SK-N-SH (cell line): ENCODE measurements around the gene CCDC27. TPM values are rescaled to one million over a fixed set of nuclear protein-coding genes. Genes with fewer than 3 reads are reported as not detected.

Source experiments
- CTCF ChIA-PET: fragments of 300-600, 350-600 bp; formaldehyde crosslinking; extraction: SDS; loops from one replicate; lab custom pipeline; 2021; lab: Yijun Ruan, JAX
- POLR2A ChIA-PET: fragments of 350-600 bp; sonication (Branson Sonifier 250); formaldehyde crosslinking; extraction: SDS; loops from one replicate; lab custom pipeline; 2020; ENCODE audit warnings: antibody characterized with exemption, inconsistent platforms; lab: Yijun Ruan, JAX
- DNase-seq: peaks from one replicate; pipeline ENCODE4 v3.0.0; 2012
- H2AFZ ChIP-seq: fragments of 200-600 bp; sonication (generic); 2 replicates; pipeline ENCODE4 v1.8.1; 2016; ENCODE audit warnings: antibody characterized with exemption, mild to moderate bottlenecking, low read depth
- H3F3A ChIP-seq: fragments of 200-600 bp; sonication (generic); replicated peaks from 2 replicates; pipeline ENCODE3; 2016; ENCODE audit warnings: antibody characterized with exemption, mild to moderate bottlenecking; ENCODE audit not compliant: insufficient read depth
- H3K27ac ChIP-seq, 2 experiments: fragments of 200-500 bp in 1 of 2; fragments of 200-600 bp in 1 of 2; sonication (Bioruptor generic) in 1 of 2; sonication (generic), shearing (Covaris generic) in 1 of 2; 2 replicates each; pipeline versions ENCODE4 v1.5.1 to v1.6.1; 2014 to 2016; ENCODE audit warnings: low read depth in 2 of 2, inconsistent platforms in 1 of 2, low read length in 1 of 2, mild to moderate bottlenecking in 1 of 2, mixed read lengths in 1 of 2
- H3K27me3 ChIP-seq: fragments of 200-600 bp; sonication (generic), shearing (Covaris generic); 2 replicates; pipeline ENCODE4 v1.6.1; 2016; ENCODE audit warnings: mixed run types; ENCODE audit not compliant: insufficient read depth
- H3K36me3 ChIP-seq, 2 experiments: fragments of 200-500 bp in 1 of 2; fragments of 200-600 bp in 1 of 2; sonication (Bioruptor generic) in 1 of 2; sonication (generic) in 1 of 2; replicated peaks in 1 of 2; 2 replicates each; pipeline versions ENCODE3 to v1.5.1; 2014 to 2016; ENCODE audit warnings: low read length in 1 of 2, mild to moderate bottlenecking in 1 of 2; ENCODE audit not compliant: insufficient read depth in 2 of 2, control insufficient read depth in 1 of 2
- H3K4me1 ChIP-seq, 2 experiments: fragments of 200-500 bp in 1 of 2; fragments of 200-600 bp in 1 of 2; sonication (Bioruptor generic) in 1 of 2; sonication (generic), shearing (Covaris generic) in 1 of 2; 2 replicates each; pipeline versions ENCODE4 v1.5.1 to v1.6.1; 2014 to 2016; ENCODE audit warnings: low read depth in 1 of 2, low read length in 1 of 2, mixed run types in 1 of 2; ENCODE audit not compliant: insufficient read depth in 2 of 2, control insufficient read depth in 1 of 2
- H3K4me2 ChIP-seq: fragments of 200-600 bp; sonication (generic), shearing (Covaris generic); 2 replicates; pipeline ENCODE4 v1.6.1; 2017; ENCODE audit warnings: mixed run types
- H3K4me3 ChIP-seq, 2 experiments: fragments of 200-500 bp in 1 of 2; fragments of 200-600 bp in 1 of 2; sonication (Bioruptor generic) in 1 of 2; sonication (generic), shearing (Covaris generic) in 1 of 2; 2 replicates each; pipeline versions ENCODE4 v1.5.1 to v1.8.1; 2014 to 2016; ENCODE audit warnings: low read depth in 2 of 2, inconsistent platforms in 1 of 2, low read length in 1 of 2, mild to moderate bottlenecking in 1 of 2, mixed read lengths in 1 of 2, moderate library complexity in 1 of 2
- H3K79me2 ChIP-seq: fragments of 200-600 bp; sonication (generic); 2 replicates; pipeline ENCODE4 v1.8.1; 2017; ENCODE audit warnings: mild to moderate bottlenecking; ENCODE audit not compliant: insufficient read depth
- H3K9ac ChIP-seq: fragments of 200-600 bp; sonication (generic); 2 replicates; pipeline ENCODE4 v1.6.1; 2017; ENCODE audit warnings: mixed run types
- H3K9me2 ChIP-seq: fragments of 200-600 bp; sonication (generic); 2 replicates; pipeline ENCODE4 v1.6.1; 2017; ENCODE audit warnings: mixed run types
- H3K9me3 ChIP-seq: fragments of 200-600 bp; sonication (generic); 2 replicates; pipeline ENCODE4 v1.6.1; 2017; ENCODE audit warnings: mixed run types, mild to moderate bottlenecking, moderate library complexity
- H4K20me1 ChIP-seq: fragments of 200-600 bp; sonication (generic); 2 replicates; pipeline ENCODE4 v1.6.1; 2017; ENCODE audit warnings: mild to moderate bottlenecking, mixed run types; ENCODE audit not compliant: insufficient read depth
- CTCF ChIP-seq: fragments of 200-600 bp; sonication (generic); IDR thresholded peaks from 2 replicates; pipeline ENCODE4 v1.6.1; 2017; ENCODE audit warnings: antibody characterized with exemption, mild to moderate bottlenecking, moderate library complexity
- EP300 ChIP-seq, 2 experiments: IDR thresholded peaks; 2 replicates each; pipeline versions ENCODE4 v1.4.0 to v1.6.1; 2012; ENCODE audit warnings: borderline replicate concordance in 1 of 2, low read depth in 1 of 2, low read length in 1 of 2
- GATA2 ChIP-seq: sonication (generic); formaldehyde crosslinking; IDR thresholded peaks from 2 replicates; pipeline ENCODE4 v1.5.0; 2020; ENCODE audit warnings: mild to moderate bottlenecking, missing genetic modification reagents
- IRF3 ChIP-seq: fragments of 150-350 bp; IDR thresholded peaks from 2 replicates; pipeline ENCODE4 v1.6.1; 2016; ENCODE audit warnings: mild to moderate bottlenecking, low read depth, low read length
- MAX ChIP-seq: IDR thresholded peaks from 2 replicates; pipeline ENCODE4 v1.4.0; 2012; ENCODE audit warnings: low read depth
- MXI1 ChIP-seq: IDR thresholded peaks from 2 replicates; pipeline ENCODE4 v1.6.1; 2012; ENCODE audit warnings: mild to moderate bottlenecking, low read depth, low read length, improper control_type of control experiment
- NFIC ChIP-seq: IDR thresholded peaks from 2 replicates; pipeline ENCODE4 v1.4.0; 2012; ENCODE audit warnings: borderline replicate concordance
- POLR2AphosphoS5 ChIP-seq: IDR thresholded peaks from 2 replicates; pipeline ENCODE4 v1.6.1; 2012; ENCODE audit warnings: low read depth, low read length
- REST ChIP-seq: IDR thresholded peaks from 2 replicates; pipeline ENCODE4 v1.6.1; 2012; ENCODE audit warnings: mild to moderate bottlenecking, low read depth, low read length, moderate library complexity
- RFX5 ChIP-seq: IDR thresholded peaks from 2 replicates; pipeline ENCODE4 v1.6.1; 2012; ENCODE audit warnings: mild to moderate bottlenecking, improper control_type of control experiment, low read length
- RXRA ChIP-seq: IDR thresholded peaks from 2 replicates; pipeline ENCODE4 v1.4.0; 2012; ENCODE audit warnings: low read depth, mild to moderate bottlenecking, borderline replicate concordance
- TCF12 ChIP-seq: IDR thresholded peaks from 2 replicates; pipeline ENCODE4 v1.4.0; 2012
- TEAD4 ChIP-seq: IDR thresholded peaks from 2 replicates; pipeline ENCODE4 v1.4.0; 2012; ENCODE audit warnings: mild to moderate bottlenecking, borderline replicate concordance; ENCODE audit not compliant: insufficient read depth
- USF1 ChIP-seq: IDR thresholded peaks from 2 replicates; pipeline ENCODE4 v1.4.0; 2012; ENCODE audit warnings: low read depth, borderline replicate concordance
- USF2 ChIP-seq: fragments of 150-350 bp; IDR thresholded peaks from 2 replicates; pipeline ENCODE4 v1.6.1; 2017; ENCODE audit warnings: antibody characterized with exemption, low read length, low read depth, borderline replicate concordance
- YY1 ChIP-seq: IDR thresholded peaks from 2 replicates; pipeline ENCODE4 v1.4.0; 2012; ENCODE audit warnings: low read depth, mild to moderate bottlenecking
- WGBS: methylation state at CpG from one replicate; pipeline ENCODE4 v1.1.6; 2017; ENCODE audit warnings: low lambda C conversion rate; 5-methylcytosine and 5-hydroxymethylcytosine counted together
- polyA plus RNA-seq, 3 experiments: library from polyadenylated mRNA; depleted of rRNA; stranded (reverse); fragments of >200 nt; gene quantifications; 2 replicates each; pipeline ENCODE4 v1.2.3, GENCODE V29; 2012

CCDC27 gene
- polyA plus RNA-seq, 1 of the 3 experiments (the other 2 are of a cell fraction), result not detected

- 55% methylated on average over 10 of the region's 21 CpGs for WGBS
- no peaks in the 10 kb centered on the region for H3K27me3 ChIP-seq
- H3K9me3 ChIP-seq, result no peaks in the 10 kb centered on the region
- no peak for TF ChIP-seq TEAD4
- TF ChIP-seq NFIC, result peak; percentile 36; the same call in 1 of the 2 replicates
- TF ChIP-seq GATA2 (CRISPR knock-in tag), result 0 out of 2 replicates have a peak, but pooled peaks have one; percentile 37
- no peak for TF ChIP-seq POLR2AphosphoS5
- no peak for TF ChIP-seq USF1
- peak overlapping the region in 1 of 2 experiments; percentile 34; a peak in 1 of 4 replicates for H3K27ac ChIP-seq
- H3K9ac ChIP-seq, result no peak overlapping the region
- H3K9me2 ChIP-seq, result no peaks in the 10 kb centered on the region
- H2AFZ ChIP-seq, result no peak overlapping the region
- no peaks in the 10 kb centered on the region for H3F3A ChIP-seq
- H3K4me3 ChIP-seq, result no peak overlapping the region
- ChIA-PET CTCF (interaction anchor here (0.7 to 12.9 kb wide), 3 partner anchors 14 to 212 kb away, joined by 3 to 369 read pairs (median 3); no protein-coding TSS in a partner anchor), POLR2A (interaction anchor here (0.6 to 1.1 kb wide), 3 partner anchors 11 to 94 kb away, joined by 3 to 4 read pairs (median 3); no protein-coding TSS in a partner anchor)
- no peaks in the 10 kb centered on the region for H3K79me2 ChIP-seq
- H3K4me2 ChIP-seq, result no peak overlapping the region
- DNase-seq, result peak; percentile 78
- no peaks in the 10 kb centered on the region for H4K20me1 ChIP-seq
- peaks cover 0 to 29% of the 10 kb centered on the region in 2 experiments; a peak in 1 of 4 replicates for H3K4me1 ChIP-seq
- no peaks in the 10 kb centered on the region for H3K36me3 ChIP-seq
Measured at GRCh38 chr1:3702990-3703728, 49.1 kb upstream of the CCDC27 start.

GRCh38 chr1:3703786-3704371, 48.4 kb upstream of the CCDC27 start:
- no peak overlapping the region for H3K4me2 ChIP-seq
- H3K79me2 ChIP-seq, result no peaks in the 10 kb centered on the region
- no peaks in the 10 kb centered on the region for H3F3A ChIP-seq
- 90% methylated on average over 19 of the region's 28 CpGs for WGBS
- H3K27me3 ChIP-seq, result no peaks in the 10 kb centered on the region
- no peak for DNase-seq
- no peak overlapping the region for H3K4me3 ChIP-seq
- H3K9me2 ChIP-seq, result no peaks in the 10 kb centered on the region
- H3K9me3 ChIP-seq, result no peaks in the 10 kb centered on the region
- ChIA-PET POLR2A (no interaction called here), CTCF (interaction anchor here (0.7 to 12.9 kb wide), 3 partner anchors 8 to 35 kb away, joined by 3 to 369 read pairs (median 14); no protein-coding TSS in a partner anchor)
- no peaks in the 10 kb centered on the region for H3K36me3 ChIP-seq
- H3K27ac ChIP-seq, result no peak overlapping the region
- no peaks in the 10 kb centered on the region for H4K20me1 ChIP-seq
- no peak overlapping the region for H2AFZ ChIP-seq
- H3K9ac ChIP-seq, result no peak overlapping the region
- peaks cover 0 to 22% of the 10 kb centered on the region in 2 experiments; a peak in 1 of 4 replicates for H3K4me1 ChIP-seq
- no peak for TF ChIP-seq MAX
- TF ChIP-seq YY1, result no peak
- no peak for TF ChIP-seq USF2
- TF ChIP-seq TCF12, result no peak
- no peak for TF ChIP-seq EP300 (IDR thresholded peaks at IDR 0.05; ENCODE audit: borderline replicate concordance in 1 of 2, low read depth in 1 of 2, low read length in 1 of 2)
- TF ChIP-seq MXI1, result no peak
- no peak for TF ChIP-seq IRF3
- no peak for TF ChIP-seq RFX5
- no peak for TF ChIP-seq CTCF
- no peak for TF ChIP-seq REST
- TF ChIP-seq RXRA, result no peak
- no peak for TF ChIP-seq NFIC
